Upper lobe of left lung (tissue), 4 donors: ENCODE measurements around the gene GUCA2A.

Experiments
- EP300 ChIP-seq, 4 donors: sonication (generic); formaldehyde crosslinking; IDR thresholded peaks; one replicate each; pipeline ENCODE4 v1.5.1; 2017; ENCODE audit warnings: antibody characterized with exemption in 4 of 4, control low read depth in 2 of 4
- POLR2A ChIP-seq, 4 donors: fragments of 450-650 bp; IDR thresholded peaks; one replicate each; pipeline ENCODE4 v1.5.1; 2016 to 2017; ENCODE audit warnings: antibody characterized with exemption in 4 of 4, mild to moderate bottlenecking in 2 of 4
- TF ChIP-seq, protein P1 (sequence below), 6 experiments: fragments of 450-650 bp in 4 of 6; fragments of 200-600 bp in 2 of 6; sonication (generic) in 2 of 6; IDR thresholded peaks; one replicate each; pipeline ENCODE4 v1.5.1; 2016 to 2019; ENCODE audit warnings: antibody characterized with exemption in 6 of 6

DNA sequence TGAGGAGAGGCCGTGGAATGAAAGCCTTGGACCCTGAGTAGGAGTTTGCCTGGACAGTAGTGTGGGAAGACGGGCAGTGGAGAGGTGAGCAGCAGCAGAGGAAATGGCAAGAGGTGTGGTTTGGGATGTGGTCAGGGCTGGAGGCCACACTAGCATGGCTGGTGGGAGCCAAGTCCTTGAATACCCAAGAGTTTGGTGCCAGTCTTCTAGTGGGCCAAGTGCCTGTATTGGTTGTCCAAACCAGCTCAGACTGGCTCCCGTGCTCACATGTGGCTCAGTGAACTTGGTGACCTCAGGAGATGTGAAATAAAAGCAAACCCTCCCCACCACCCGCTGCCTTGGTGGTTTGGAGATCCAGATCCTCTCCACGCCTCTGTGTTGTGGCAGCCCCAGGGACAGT, 2.4 kb downstream of the GUCA2A start:
- TF ChIP-seq POLR2A (IDR thresholded peaks at IDR 0.05), result no peak
- TF ChIP-seq, protein P1, sequence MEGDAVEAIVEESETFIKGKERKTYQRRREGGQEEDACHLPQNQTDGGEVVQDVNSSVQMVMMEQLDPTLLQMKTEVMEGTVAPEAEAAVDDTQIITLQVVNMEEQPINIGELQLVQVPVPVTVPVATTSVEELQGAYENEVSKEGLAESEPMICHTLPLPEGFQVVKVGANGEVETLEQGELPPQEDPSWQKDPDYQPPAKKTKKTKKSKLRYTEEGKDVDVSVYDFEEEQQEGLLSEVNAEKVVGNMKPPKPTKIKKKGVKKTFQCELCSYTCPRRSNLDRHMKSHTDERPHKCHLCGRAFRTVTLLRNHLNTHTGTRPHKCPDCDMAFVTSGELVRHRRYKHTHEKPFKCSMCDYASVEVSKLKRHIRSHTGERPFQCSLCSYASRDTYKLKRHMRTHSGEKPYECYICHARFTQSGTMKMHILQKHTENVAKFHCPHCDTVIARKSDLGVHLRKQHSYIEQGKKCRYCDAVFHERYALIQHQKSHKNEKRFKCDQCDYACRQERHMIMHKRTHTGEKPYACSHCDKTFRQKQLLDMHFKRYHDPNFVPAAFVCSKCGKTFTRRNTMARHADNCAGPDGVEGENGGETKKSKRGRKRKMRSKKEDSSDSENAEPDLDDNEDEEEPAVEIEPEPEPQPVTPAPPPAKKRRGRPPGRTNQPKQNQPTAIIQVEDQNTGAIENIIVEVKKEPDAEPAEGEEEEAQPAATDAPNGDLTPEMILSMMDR (IDR thresholded peaks at IDR 0.05), result no peak
- no peak for TF ChIP-seq EP300 (IDR thresholded peaks at IDR 0.05)
